Urothelium cell line (cell line): Measurements from ENCODE around the gene CCM2L.

Experiments used
- DNase-seq: peaks from one replicate; pipeline ENCODE4 v3.0.0; 2011; ENCODE audit warnings: low spot score, mixed read lengths
- FAIRE-seq: peaks from 2 replicates; lab custom pipeline; 2011; peaks lifted over from hg19 to GRCh38; lab: Jason Lieb, UNC

Gene CCM2L

GRCh38 chr20:32053648-32054047 is 43.4 kb downstream of the CCM2L start:
- FAIRE-seq (no peak), DNase-seq (no peak)

- DNase-seq (no peak), FAIRE-seq (no peak)
These were observed 46.7 kb downstream of the CCM2L start for GRCh38 chr20:32056708-32057483.

GRCh38 chr20:32057656-32058184 is 47.5 kb downstream of the CCM2L start:
- DNase-seq = no peak

GRCh38 chr20:32059189-32059588 is 49.0 kb downstream of the CCM2L start:
- FAIRE-seq = no peak
- no peak for DNase-seq

More at GRCh38 chr20:32057656-32058184, 47.5 kb downstream of the CCM2L start:
- FAIRE-seq = no peak

- FAIRE-seq = no peak
- no peak for DNase-seq
These were observed 52.5 kb downstream of the CCM2L start for GRCh38 chr20:32062776-32063170.

- no peak for DNase-seq
- no peak for FAIRE-seq
These were observed 53.5 kb downstream of the CCM2L start for GRCh38 chr20:32063695-32064094.

GRCh38 chr20:32064667-32065066 is 54.4 kb downstream of the CCM2L start:
- FAIRE-seq = no peak
- no peak for DNase-seq

- FAIRE-seq = peak; percentile 87
- peak; percentile 79 for DNase-seq
These were observed 57.1 kb downstream of the CCM2L start for GRCh38 chr20:32067234-32067821.

GRCh38 chr20:32068174-32068573 is 57.9 kb downstream of the CCM2L start:
- FAIRE-seq (no peak), DNase-seq (no peak)

- FAIRE-seq (no peak), DNase-seq (no peak)
These were observed 59.5 kb downstream of the CCM2L start for GRCh38 chr20:32069711-32070110.

- no peak for FAIRE-seq
- no peak for DNase-seq
These were observed 60.0 kb downstream of the CCM2L start for GRCh38 chr20:32070282-32070681.

GRCh38 chr20:32070690-32071213 is 60.5 kb downstream of the CCM2L start:
- no peak for DNase-seq
- FAIRE-seq = no peak

GRCh38 chr20:32071395-32072167 is 61.3 kb downstream of the CCM2L start:
- FAIRE-seq = no peak
- DNase-seq = no peak

- FAIRE-seq (no peak), DNase-seq (peak; percentile 37)
These were observed 62.0 kb downstream of the CCM2L start for GRCh38 chr20:32072168-32072750.

GRCh38 chr20:32075534-32075933 is 65.3 kb downstream of the CCM2L start:
- FAIRE-seq = no peak
- DNase-seq = no peak

- peak; percentile 66 for FAIRE-seq
- DNase-seq = no peak
These were observed 67.0 kb downstream of the CCM2L start for GRCh38 chr20:32077190-32077589.

GRCh38 chr20:32078322-32078721 is 68.1 kb downstream of the CCM2L start:
- DNase-seq (no peak), FAIRE-seq (no peak)

- no peak for FAIRE-seq
- no peak for DNase-seq
These were observed 68.6 kb downstream of the CCM2L start for GRCh38 chr20:32078791-32079190.

- DNase-seq (no peak), FAIRE-seq (no peak)
These were observed 69.4 kb downstream of the CCM2L start for GRCh38 chr20:32079655-32080109.

- DNase-seq = no peak
- no peak for FAIRE-seq
These were observed 70.5 kb downstream of the CCM2L start for GRCh38 chr20:32080783-32081182.
